GM06990 (cell line): ENCODE results near the gene IL12A.

Experiments used
- DNase-seq: peaks from one replicate; pipeline ENCODE4 v3.0.0-alpha.2; 2011; ENCODE audit not compliant: insufficient read length; ENCODE audit errors: extremely low read depth
- H3K27me3 ChIP-seq: replicated peaks from 2 replicates; pipeline ENCODE4 v1.6.0; 2011; ENCODE audit warnings: low read length; ENCODE audit not compliant: control insufficient read depth, insufficient read depth
- H3K36me3 ChIP-seq: 2 replicates; pipeline ENCODE4 v1.5.1; 2011; ENCODE audit warnings: low read length; ENCODE audit not compliant: control insufficient read depth, insufficient read depth
- H3K4me3 ChIP-seq: replicated peaks from 2 replicates; pipeline ENCODE4 v1.5.1; 2011; ENCODE audit warnings: low read depth, mild to moderate bottlenecking, control low read depth, low read length
- CTCF ChIP-seq: IDR thresholded peaks from 2 replicates; pipeline ENCODE4 v1.5.1; 2011; ENCODE audit warnings: low read length, control low read depth, mild to moderate bottlenecking, inconsistent platforms; ENCODE audit not compliant: insufficient read depth, poor library complexity, severe bottlenecking

The IL12A gene

DNA sequence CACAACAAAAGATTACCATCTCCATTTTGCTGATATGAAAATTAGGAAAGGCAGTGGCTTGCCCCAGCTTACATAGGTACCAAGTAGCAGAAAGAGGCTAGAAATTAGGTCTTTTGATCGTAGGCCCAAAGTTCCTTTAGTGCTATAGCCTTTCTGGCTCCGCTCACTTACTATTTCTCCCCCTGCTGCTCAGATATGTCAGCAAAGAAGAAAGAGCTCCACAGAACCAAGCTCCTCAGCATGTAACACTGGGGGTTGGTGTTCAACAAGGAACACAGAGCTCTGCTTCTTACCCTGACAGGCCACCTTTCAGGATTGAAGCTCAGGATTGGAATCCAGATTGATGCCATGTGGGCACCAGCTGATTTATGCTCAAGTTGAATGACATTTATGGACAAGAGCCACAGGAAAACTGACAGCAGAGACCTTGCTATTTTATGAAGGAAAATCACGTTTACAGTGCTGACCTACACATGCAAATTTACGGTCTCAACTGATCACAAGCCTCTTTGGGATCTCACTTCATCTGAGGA lies 6.1 kb upstream of the IL12A start:
- H3K27me3 ChIP-seq = no peaks in the 10 kb centered on the region
- no peaks in the 10 kb centered on the region for H3K36me3 ChIP-seq
- no peak overlapping the region for H3K4me3 ChIP-seq
- TF ChIP-seq CTCF = no peak
- DNase-seq = no peak

GRCh38 chr3:159987291-159987711 lies 1.3 kb upstream of the IL12A start:
- Histone ChIP-seq H3K4me3 (no peak overlapping the region), H3K36me3 (no peaks in the 10 kb centered on the region), H3K27me3 (no peaks in the 10 kb centered on the region)
- no peak for DNase-seq
- peak; percentile 36 for TF ChIP-seq CTCF

DNA sequence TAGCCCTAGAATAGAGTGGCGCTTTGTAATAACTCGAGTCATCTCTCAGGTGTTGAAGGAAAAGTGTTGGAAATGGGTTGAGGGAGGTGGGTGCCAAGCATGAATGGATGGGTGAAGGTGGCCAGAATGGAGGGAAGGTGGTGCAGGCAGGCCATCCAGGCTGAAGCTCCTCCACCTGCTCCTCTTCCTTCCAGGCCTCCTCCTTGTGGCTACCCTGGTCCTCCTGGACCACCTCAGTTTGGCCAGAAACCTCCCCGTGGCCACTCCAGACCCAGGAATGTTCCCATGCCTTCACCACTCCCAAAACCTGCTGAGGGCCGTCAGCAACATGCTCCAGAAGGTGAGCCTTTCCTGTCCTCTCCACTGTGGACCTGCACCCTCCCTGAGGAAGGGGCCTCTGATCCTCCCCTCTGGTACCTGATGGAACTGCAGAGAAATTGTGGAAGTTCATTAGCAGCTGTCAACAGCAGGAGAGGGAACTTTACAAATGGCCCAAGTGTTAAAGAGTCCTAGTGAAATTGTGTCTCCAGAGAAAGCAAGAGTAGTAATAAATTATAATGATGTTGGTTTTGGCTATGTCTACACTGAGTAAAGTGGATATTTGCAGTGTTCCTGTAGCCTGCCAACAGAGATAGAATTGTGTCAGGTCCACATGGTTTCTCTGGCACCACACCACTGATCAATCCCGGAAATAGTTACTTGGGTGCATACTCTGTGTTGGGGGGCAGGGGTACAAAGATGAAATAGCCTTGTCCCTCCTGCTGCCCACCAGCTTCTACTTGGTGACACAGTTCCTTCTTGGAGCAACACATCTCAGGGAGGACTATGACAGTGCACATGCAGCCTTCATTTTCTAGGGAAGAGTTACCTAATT lies 1.6 kb downstream of the IL12A start:
- no peaks in the 10 kb centered on the region for H3K27me3 ChIP-seq
- DNase-seq = no peak
- H3K36me3 ChIP-seq = no peaks in the 10 kb centered on the region; the same call in none of the 2 replicates
- TF ChIP-seq CTCF = no peak
- peak overlapping the region; percentile 80 for H3K4me3 ChIP-seq

GRCh38 chr3:159991591-159991990 lies 3.0 kb downstream of the IL12A start:
- Histone ChIP-seq H3K4me3 (no peak overlapping the region), H3K27me3 (no peaks in the 10 kb centered on the region), H3K36me3 (no peaks in the 10 kb centered on the region; the same call in none of the 2 replicates)
- no peak for DNase-seq
- no peak for TF ChIP-seq CTCF

DNA sequence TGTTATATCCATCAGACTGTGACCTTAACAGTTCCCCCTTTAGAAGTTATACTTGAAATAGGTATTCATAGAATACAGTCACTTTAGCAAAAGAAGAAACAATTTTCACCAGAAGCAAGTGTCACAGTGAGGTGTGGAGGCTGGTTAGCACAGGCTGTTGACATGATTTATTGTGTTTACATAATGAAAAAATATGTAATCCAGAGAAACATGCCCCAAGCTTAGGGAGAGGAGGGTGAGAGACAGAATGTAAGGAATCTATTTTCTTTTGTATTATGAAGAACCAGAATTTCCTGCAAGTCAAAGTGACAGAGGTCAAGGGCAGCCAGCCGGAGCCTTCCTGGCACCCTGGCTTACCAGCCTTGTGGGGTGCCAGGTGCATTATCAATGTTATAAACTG lies 4.0 kb downstream of the IL12A start:
- no peaks in the 10 kb centered on the region; the same call in none of the 2 replicates for H3K36me3 ChIP-seq
- DNase-seq = no peak
- no peaks in the 10 kb centered on the region for H3K27me3 ChIP-seq
- H3K4me3 ChIP-seq = no peak overlapping the region
- no peak for TF ChIP-seq CTCF
